CD4-positive, alpha-beta T cell treated with Interleukin-15 for 1 hour (primary cell): ENCODE data around the gene ZNRF3.
"Not testable (repeated sequence)": the region's sequence is repeated elsewhere in the genome, so short reads cannot be mapped to it uniquely, and the experiment has no call there.

ENCODE experiments used
- DNase-seq: peaks from one replicate; pipeline ENCODE4 v3.0.0-alpha.2; 2020

The ZNRF3 gene

GRCh38 chr22:28935713-28936112 lies 52.3 kb downstream of the ZNRF3 start:
- no peak for DNase-seq

GRCh38 chr22:28936200-28936599 lies 52.8 kb downstream of the ZNRF3 start:
- no peak for DNase-seq

- DNase-seq, result no peak
These were observed 54.0 kb downstream of the ZNRF3 start for GRCh38 chr22:28937206-28938025.

- DNase-seq, result no peak
These were observed 55.0 kb downstream of the ZNRF3 start for GRCh38 chr22:28938286-28938833.

- DNase-seq, result no peak
These were observed 56.0 kb downstream of the ZNRF3 start for GRCh38 chr22:28939394-28939793.

- DNase-seq, result no peak
These were observed 56.6 kb downstream of the ZNRF3 start for GRCh38 chr22:28939932-28940331.

- DNase-seq, result no peak
These were observed 57.1 kb downstream of the ZNRF3 start for GRCh38 chr22:28940441-28940840.

- DNase-seq, result no peak
These were observed 59.0 kb downstream of the ZNRF3 start for GRCh38 chr22:28942333-28942732.

GRCh38 chr22:28942801-28943500 lies 59.6 kb downstream of the ZNRF3 start:
- no peak for DNase-seq

GRCh38 chr22:28943501-28943879 lies 60.1 kb downstream of the ZNRF3 start:
- DNase-seq, result no peak

GRCh38 chr22:28947125-28947524 lies 63.8 kb downstream of the ZNRF3 start:
- no peak for DNase-seq

GRCh38 chr22:28948424-28948823 lies 65.1 kb downstream of the ZNRF3 start:
- no peak for DNase-seq

- DNase-seq, result not testable (repeated sequence)
These were observed 65.6 kb downstream of the ZNRF3 start for GRCh38 chr22:28948860-28949551.

- no peak for DNase-seq
These were observed 66.4 kb downstream of the ZNRF3 start for GRCh38 chr22:28949788-28950187.

GRCh38 chr22:28950617-28951411 lies 67.4 kb downstream of the ZNRF3 start:
- no peak for DNase-seq

- no peak for DNase-seq
These were observed 68.2 kb downstream of the ZNRF3 start for GRCh38 chr22:28951530-28951929.

- DNase-seq, result no peak
These were observed 68.7 kb downstream of the ZNRF3 start for GRCh38 chr22:28951969-28952521.

GRCh38 chr22:28952857-28953256 lies 69.5 kb downstream of the ZNRF3 start:
- DNase-seq, result no peak

GRCh38 chr22:28953403-28953802 lies 70.0 kb downstream of the ZNRF3 start:
- DNase-seq, result no peak

GRCh38 chr22:28953976-28954880 lies 70.9 kb downstream of the ZNRF3 start:
- no peak for DNase-seq

- peak; percentile 72 for DNase-seq
These were observed 72.4 kb downstream of the ZNRF3 start for GRCh38 chr22:28955817-28956216.
